Astrocyte of the cerebellum (primary cell): Measurements from ENCODE around the gene HBZ.
"Not testable (repeated sequence)": the region's sequence is repeated elsewhere in the genome, so short reads cannot be mapped to it uniquely, and the experiment has no call there.

Source experiments
- DNase-seq: peaks from one replicate; pipeline ENCODE4 v3.0.0-alpha.2; 2011; ENCODE audit warnings: low read depth
- H3K4me3 ChIP-seq: 2 replicates; pipeline ENCODE4 v1.5.1; 2011; ENCODE audit warnings: mild to moderate bottlenecking, low read depth, low read length, moderate library complexity
- CTCF ChIP-seq: IDR thresholded peaks from 2 replicates; pipeline ENCODE4 v1.5.1; 2012; ENCODE audit warnings: low read length, low read depth, moderate library complexity, mild to moderate bottlenecking; ENCODE audit errors: missing control alignments
- in situ Hi-C: cut with HindIII; loops from 2 replicates; pipeline ENCODE4 v1.10.0; 2017; ENCODE audit warnings: low sequenced_read_pairs

HBZ gene

GRCh38 chr16:165539-166374, 13.3 kb downstream of the HBZ start, which contains the start of gene HBM:
HBM (plus strand) TSS chr16:165978; CDS start chr16:165998, 20 bp downstream.
- DNase-seq: no peak
- no peak within 1 kb of the TSS for H3K4me3 ChIP-seq
- in situ Hi-C loops: no loop called here
- no peak for TF ChIP-seq CTCF

GRCh38 chr16:166375-167121, 14.1 kb downstream of the HBZ start:
- in situ Hi-C loops: no loop called here
- DNase-seq: no peak
- TF ChIP-seq CTCF: no peak
- H3K4me3 ChIP-seq: no peak overlapping the region

- no peak overlapping the region for H3K4me3 ChIP-seq
- TF ChIP-seq CTCF: no peak
- in situ Hi-C loops: no loop called here
- DNase-seq: no peak
These were observed 14.8 kb downstream of the HBZ start for GRCh38 chr16:167122-167690.

- TF ChIP-seq CTCF: no peak
- DNase-seq: no peak
- no peak overlapping the region for H3K4me3 ChIP-seq
- in situ Hi-C loops: no loop called here
These were observed 16.0 kb downstream of the HBZ start for GRCh38 chr16:168424-168823.

- no peak for DNase-seq
- no peak overlapping the region for H3K4me3 ChIP-seq
- TF ChIP-seq CTCF: no peak
- in situ Hi-C loops: no loop called here
These were observed 16.6 kb downstream of the HBZ start for GRCh38 chr16:169014-169413.

- DNase-seq, in situ Hi-C loops: not testable (repeated sequence)
These were observed 17.7 kb downstream of the HBZ start for GRCh38 chr16:170088-170507.

More at GRCh38 chr16:170088-170507, 17.7 kb downstream of the HBZ start:
- H3K4me3 ChIP-seq: not testable (repeated sequence)
